Ishikawa (cell line): ENCODE measurements around the gene RBM27.

ENCODE experiments used
- CEBPB ChIP-seq: IDR thresholded peaks from 2 replicates; pipeline ENCODE4 v1.6.1; 2012
- CREB1 ChIP-seq: IDR thresholded peaks from 2 replicates; pipeline ENCODE4 v1.6.1; 2012; ENCODE audit warnings: low read depth
- EP300 ChIP-seq: IDR thresholded peaks from 2 replicates; pipeline ENCODE4 v1.6.1; 2012; ENCODE audit warnings: borderline replicate concordance
- FOXM1 ChIP-seq: IDR thresholded peaks from 2 replicates; pipeline ENCODE4 v1.6.1; 2012; ENCODE audit warnings: low read depth, borderline replicate concordance
- MAX ChIP-seq: IDR thresholded peaks from 2 replicates; pipeline ENCODE4 v1.6.1; 2012
- TAF1 ChIP-seq: IDR thresholded peaks from 2 replicates; pipeline ENCODE4 v1.6.1; 2012; ENCODE audit warnings: low read depth, mild to moderate bottlenecking
- YY1 ChIP-seq: IDR thresholded peaks from 2 replicates; pipeline ENCODE4 v1.6.1; 2012; ENCODE audit warnings: low read depth
- ZBTB7A ChIP-seq: IDR thresholded peaks from 2 replicates; pipeline ENCODE4 v1.6.1; 2012; ENCODE audit warnings: low read depth

- no peak for TF ChIP-seq CREB1
- no peak for TF ChIP-seq ZBTB7A
- TF ChIP-seq YY1, result no peak
- no peak for TF ChIP-seq FOXM1
- TF ChIP-seq TAF1, result no peak
- TF ChIP-seq EP300, result no peak
- TF ChIP-seq CEBPB, result no peak
- no peak for TF ChIP-seq MAX
These were observed 23.7 kb upstream of the RBM27 start for GRCh38 chr5:146179696-146180095.
